Progenitor cell of endocrine pancreas (in vitro differentiated cells): ENCODE measurements around the gene SLC25A46. TPM values are rescaled to one million over a fixed set of nuclear protein-coding genes. Genes with fewer than 3 reads are reported as not detected.

ENCODE experiments used
- DNase-seq: peaks from one replicate; pipeline ENCODE4 v3.0.0; 2021; ENCODE audit warnings: low spot score; ENCODE audit not compliant: unreplicated experiment
- H3K27ac Mint-ChIP-seq: 2 replicates; pipeline ENCODE4 v1.8.0; 2021; ENCODE audit warnings: mild to moderate bottlenecking, moderate library complexity, mixed read lengths
- H3K27me3 Mint-ChIP-seq: 2 replicates; pipeline ENCODE4 v1.8.0; 2021; ENCODE audit warnings: mixed read lengths
- H3K36me3 Mint-ChIP-seq: 2 replicates; pipeline ENCODE4 v1.8.0; 2022; ENCODE audit warnings: mixed read lengths; ENCODE audit not compliant: insufficient read depth
- H3K4me1 Mint-ChIP-seq: 2 replicates; pipeline ENCODE4 v1.8.0; 2021; ENCODE audit warnings: low read depth, mixed read lengths
- H3K4me3 Mint-ChIP-seq: 2 replicates; pipeline ENCODE4 v1.8.0; 2021; ENCODE audit warnings: low read depth, mild to moderate bottlenecking, moderate library complexity, mixed read lengths
- H3K9me3 Mint-ChIP-seq: 2 replicates; pipeline ENCODE4 v1.8.0; 2021; ENCODE audit warnings: low read depth, mixed read lengths
- CTCF ChIP-seq: fragments of 200-600 bp; sonication (generic); IDR thresholded peaks from one replicate; pipeline ENCODE4 v1.5.0; 2021; ENCODE audit warnings: antibody characterized with exemption, mild to moderate bottlenecking; ENCODE audit not compliant: unreplicated experiment
- total RNA-seq: library from RNA; stranded (reverse); gene quantifications from 2 replicates; pipeline ENCODE4 v1.2.1, GENCODE V29; 2021

The SLC25A46 gene
- total RNA-seq, 1 donor from 2014 or later, result 42.1 TPM

- no peak for DNase-seq
- H3K4me3 Mint-ChIP-seq, result no peak overlapping the region
- H3K9me3 Mint-ChIP-seq, result peaks cover 8% of the 10 kb centered on the region
- H3K4me1 Mint-ChIP-seq, result no peaks in the 10 kb centered on the region
- no peak for TF ChIP-seq CTCF
- no peaks in the 10 kb centered on the region for H3K36me3 Mint-ChIP-seq
- H3K27me3 Mint-ChIP-seq, result no peaks in the 10 kb centered on the region
- no peak overlapping the region for H3K27ac Mint-ChIP-seq
These were observed 68.4 kb downstream of the SLC25A46 start for GRCh38 chr5:110807169-110807568.

GRCh38 chr5:110809006-110809405 is 70.2 kb downstream of the SLC25A46 start:
- Mint-ChIP-seq H3K36me3 (no peaks in the 10 kb centered on the region), H3K27me3 (no peaks in the 10 kb centered on the region), H3K4me1 (no peaks in the 10 kb centered on the region), H3K4me3 (no peak overlapping the region), H3K9me3 (peaks cover 11% of the 10 kb centered on the region), H3K27ac (no peak overlapping the region)
- DNase-seq, result no peak
- TF ChIP-seq CTCF, result no peak

Other genes starting within 250 kb of the SLC25A46 start
- 7.1 and 8.4 TPM in 2 replicates for gene TMEM232, start 12.3 kb upstream of the SLC25A46 start, total RNA-seq